Keratinocyte (primary cell): ENCODE measurements around the gene TAF4B. TPM values are rescaled to one million over a fixed set of nuclear protein-coding genes. Genes with fewer than 3 reads are reported as not detected.

Experiments
- DNase-seq: peaks from one replicate; pipeline ENCODE4 v3.0.0-alpha.2; 2011; ENCODE audit warnings: low read depth, missing footprints, low spot score
- FAIRE-seq: peaks from 2 replicates; lab custom pipeline; 2011; peaks lifted over from hg19 to GRCh38; lab: Jason Lieb, UNC
- H2AFZ ChIP-seq: 2 replicates; pipeline ENCODE4 v1.6.0; 2012; ENCODE audit warnings: low read length, control low read depth, inconsistent platforms; ENCODE audit not compliant: control insufficient read depth
- H3K27ac ChIP-seq: 2 replicates; pipeline ENCODE4 v1.5.1; 2011; ENCODE audit warnings: low read length; ENCODE audit not compliant: control insufficient read depth, insufficient read depth
- H3K27me3 ChIP-seq: 3 replicates; pipeline ENCODE4 v1.6.0; 2011; ENCODE audit warnings: low read length; ENCODE audit not compliant: control insufficient read depth, insufficient read depth; ENCODE audit errors: extremely low read depth
- H3K36me3 ChIP-seq, 2 experiments: 2 replicates in 1 of 2; 3 replicates in 1 of 2; pipeline ENCODE4 v1.5.1; 2011; ENCODE audit warnings: low read length in 2 of 2, mild to moderate bottlenecking in 1 of 2; ENCODE audit not compliant: control insufficient read depth in 2 of 2, insufficient read depth in 2 of 2; ENCODE audit errors: extremely low read depth in 1 of 2
- H3K4me1 ChIP-seq: 3 replicates; pipeline ENCODE4 v1.5.1; 2011; ENCODE audit warnings: low read length; ENCODE audit not compliant: control insufficient read depth, insufficient read depth; ENCODE audit errors: extremely low read depth
- H3K4me2 ChIP-seq: 3 replicates; pipeline ENCODE4 v1.6.0; 2011; ENCODE audit warnings: low read depth, low read length; ENCODE audit not compliant: control insufficient read depth, insufficient read depth; ENCODE audit errors: extremely low read depth
- H3K4me3 ChIP-seq, 3 experiments: fragments of 200-600 bp in 1 of 3; sonication (generic) in 1 of 3; 2 replicates in 2 of 3; 3 replicates in 1 of 3; pipeline ENCODE4 v1.5.1; 2011 to 2016; ENCODE audit warnings: low read length in 3 of 3, mild to moderate bottlenecking in 3 of 3, control low read depth in 2 of 3, inconsistent platforms in 1 of 3, low read depth in 1 of 3, mixed read lengths in 1 of 3, mixed run types in 1 of 3, moderate library complexity in 1 of 3; ENCODE audit not compliant: control insufficient read depth in 2 of 3, insufficient read depth in 2 of 3; ENCODE audit errors: extremely low read depth in 1 of 3
- H3K79me2 ChIP-seq: 2 replicates; pipeline ENCODE4 v1.6.0; 2012; ENCODE audit warnings: low read length; ENCODE audit not compliant: control insufficient read depth, insufficient read depth
- H3K9ac ChIP-seq: 3 replicates; pipeline ENCODE4 v1.6.0; 2011; ENCODE audit warnings: low read length; ENCODE audit not compliant: control insufficient read depth, insufficient read depth; ENCODE audit errors: extremely low read depth
- H3K9me1 ChIP-seq: 3 replicates; pipeline ENCODE4 v1.6.0; 2011; ENCODE audit warnings: low read length; ENCODE audit not compliant: control insufficient read depth, insufficient read depth; ENCODE audit errors: extremely low read depth
- H3K9me3 ChIP-seq: 2 replicates; pipeline ENCODE4 v1.5.1; 2012; ENCODE audit warnings: low read depth, low read length; ENCODE audit not compliant: control insufficient read depth
- H4K20me1 ChIP-seq: 3 replicates; pipeline ENCODE4 v1.6.0; 2011; ENCODE audit warnings: low read length; ENCODE audit not compliant: control insufficient read depth, insufficient read depth; ENCODE audit errors: extremely low read depth
- CTCF ChIP-seq, 3 experiments: IDR thresholded peaks in 1 of 3; conservative IDR thresholded peaks in 1 of 3; optimal IDR thresholded peaks in 1 of 3; 2 replicates in 2 of 3; 3 replicates in 1 of 3; pipeline versions ENCODE3 to v1.5.1; 2011; ENCODE audit warnings: low read length in 3 of 3, mild to moderate bottlenecking in 3 of 3, moderate library complexity in 2 of 3, control low read depth in 1 of 3, inconsistent platforms in 1 of 3; ENCODE audit not compliant: insufficient read depth in 2 of 3; ENCODE audit errors: extremely low read depth in 1 of 3
- EZH2 ChIP-seq: IDR thresholded peaks from one replicate; pipeline ENCODE4 v1.6.1; 2012; ENCODE audit warnings: inconsistent platforms, mild to moderate bottlenecking, low read length, moderate library complexity
- dilution Hi-C: fragments of 300-500 bp; cut with MboI; formaldehyde crosslinking; loops from one replicate; pipeline ENCODE4 v1.7.0; 2020; ENCODE audit warnings: low sequenced_read_pairs; ENCODE audit not compliant: extremely low pct_ligation_motif_present
- polyA plus RNA-seq, 5 experiments: library from polyadenylated mRNA; depleted of rRNA in 3 of 5; stranded (reverse) in 3 of 5; stranded (forward) in 1 of 5; unstranded in 1 of 5; fragments of >200 nt; gene quantifications; 1 replicate in 1 of 5; 2 replicates in 3 of 5; 3 replicates in 1 of 5; pipeline versions ENCODE4 v1.2.1 to v1.2.3, GENCODE V29; 2011 to 2012; ENCODE audit warnings: missing spikeins in 2 of 5, low read depth in 1 of 5, low replicate concordance in 1 of 5

TAF4B gene
- polyA plus RNA-seq, 1 donor (not counting 4 experiments of a cell fraction or from before 2014, with no cell fraction given) = 5.9 TPM

DNA sequence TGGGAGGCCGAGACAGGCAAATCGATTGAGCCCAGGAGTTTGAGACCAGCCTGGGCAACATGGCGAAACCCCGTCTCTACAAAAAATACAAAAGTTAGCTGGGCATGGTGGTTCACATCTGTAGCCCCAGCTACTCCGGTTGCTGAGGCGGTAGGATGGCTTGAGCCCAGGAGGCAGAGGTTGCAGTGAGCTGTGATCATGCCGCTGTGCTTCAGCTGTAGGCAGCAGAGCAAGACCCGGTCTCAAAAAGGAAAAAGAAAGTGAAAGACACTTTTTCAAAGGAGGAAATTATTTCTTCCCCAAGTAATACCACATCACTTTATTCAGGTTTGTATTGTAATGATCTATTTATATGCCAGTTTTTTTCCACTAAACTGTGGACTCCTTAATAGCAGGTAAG, 35.7 kb upstream of the TAF4B start:
- Histone ChIP-seq H3K27me3 (no peaks in the 10 kb centered on the region), H3K36me3 (no peaks in the 10 kb centered on the region), H2AFZ (no peak overlapping the region), H4K20me1 (no peaks in the 10 kb centered on the region), H3K27ac (no peak overlapping the region), H3K4me3 (no peak overlapping the region), H3K4me1 (no peaks in the 10 kb centered on the region), H3K9ac (no peak overlapping the region), H3K9me3 (no peaks in the 10 kb centered on the region), H3K9me1 (no peaks in the 10 kb centered on the region), H3K79me2 (no peaks in the 10 kb centered on the region), H3K4me2 (no peak overlapping the region)
- DNase-seq = no peak
- dilution Hi-C loops = no loop called here
- FAIRE-seq = no peak
- no peak for TF ChIP-seq EZH2
- TF ChIP-seq CTCF (optimal IDR thresholded peaks at IDR 0.05 in 1 of 3, IDR thresholded peaks at IDR 0.05 in 1 of 3, conservative IDR thresholded peaks at IDR 0.05 in 1 of 3; ENCODE audit: extremely low read depth in 1 of 3, insufficient read depth in 2 of 3, low read length in 3 of 3) = no peak

GRCh38 chr18:26192233-26192632, 34.0 kb upstream of the TAF4B start:
- dilution Hi-C loops = no loop called here

More at GRCh38 chr18:26192233-26192632, 34.0 kb upstream of the TAF4B start:
- H3K4me2 ChIP-seq = no peak overlapping the region
- no peaks in the 10 kb centered on the region for H4K20me1 ChIP-seq
- H3K9ac ChIP-seq = no peak overlapping the region
- TF ChIP-seq EZH2 (no peak), CTCF (optimal IDR thresholded peaks at IDR 0.05 in 1 of 3, IDR thresholded peaks at IDR 0.05 in 1 of 3, conservative IDR thresholded peaks at IDR 0.05 in 1 of 3; ENCODE audit: extremely low read depth in 1 of 3, insufficient read depth in 2 of 3, low read length in 3 of 3) (no peak)
- no peaks in the 10 kb centered on the region for H3K79me2 ChIP-seq
- no peak overlapping the region for H3K27ac ChIP-seq
- no peaks in the 10 kb centered on the region for H3K4me1 ChIP-seq
- no peak overlapping the region for H3K4me3 ChIP-seq
- H3K27me3 ChIP-seq = no peaks in the 10 kb centered on the region
- DNase-seq = no peak
- H3K36me3 ChIP-seq = no peaks in the 10 kb centered on the region
- H3K9me1 ChIP-seq = no peaks in the 10 kb centered on the region
- no peaks in the 10 kb centered on the region for H3K9me3 ChIP-seq
- no peak overlapping the region for H2AFZ ChIP-seq
- no peak for FAIRE-seq
